ENCODE results near the gene MYF6.

The MYF6 gene

DNA sequence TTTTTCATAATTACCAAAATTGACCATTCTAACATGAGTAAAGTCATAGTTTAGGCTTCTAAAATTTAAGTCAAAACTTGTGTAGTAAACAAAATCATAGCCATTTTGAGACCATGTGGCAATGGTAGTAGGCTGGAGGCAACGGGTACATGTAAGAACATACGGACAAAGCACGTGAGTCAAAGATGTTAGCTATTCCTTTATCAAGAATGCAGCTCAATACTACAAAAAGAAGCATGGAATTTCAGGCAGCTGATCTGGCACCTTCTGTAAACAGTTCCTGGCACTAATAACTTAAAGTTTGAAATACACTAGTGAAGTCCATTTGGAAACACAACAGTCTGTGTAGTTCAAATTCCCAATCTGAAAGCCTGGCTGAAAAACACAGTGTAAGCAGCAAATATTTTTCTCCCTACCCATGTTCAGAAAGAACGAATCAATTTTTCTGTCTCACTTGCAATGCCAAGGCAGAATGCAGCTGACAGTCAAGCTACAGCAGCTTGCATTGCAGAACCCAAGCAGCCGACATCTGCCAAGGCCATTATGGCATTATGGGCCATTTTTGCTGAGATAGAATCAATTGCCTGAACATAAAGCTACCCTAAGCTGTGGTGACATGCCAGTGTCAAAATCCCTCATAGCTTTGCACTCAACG, 38.5 kb downstream of the MYF6 start:
- intact Hi-C loops (cut with DNase I), result no loop called here
- DNase-seq, result no peak

DNA sequence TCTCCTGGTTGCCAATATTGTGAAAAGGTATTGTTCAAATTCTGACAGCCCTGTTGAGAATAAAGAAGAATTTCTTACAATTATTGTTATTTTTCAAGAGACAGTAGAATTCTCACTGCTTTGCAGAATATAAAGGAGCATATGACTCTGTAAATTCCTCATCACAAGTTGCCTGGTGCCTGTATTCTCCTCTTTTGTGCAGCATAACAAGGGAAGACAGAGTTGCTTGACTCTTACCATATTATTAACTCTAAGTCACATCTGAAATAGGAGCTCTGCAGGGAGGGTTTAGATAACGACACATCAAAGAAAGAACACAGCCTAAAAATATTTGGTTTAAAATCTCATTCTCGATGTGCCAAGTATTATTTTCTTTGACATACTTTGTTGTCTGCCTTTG, 40.4 kb downstream of the MYF6 start:
- no peak for DNase-seq
- intact Hi-C loops (cut with DNase I), result no loop called here

DNA sequence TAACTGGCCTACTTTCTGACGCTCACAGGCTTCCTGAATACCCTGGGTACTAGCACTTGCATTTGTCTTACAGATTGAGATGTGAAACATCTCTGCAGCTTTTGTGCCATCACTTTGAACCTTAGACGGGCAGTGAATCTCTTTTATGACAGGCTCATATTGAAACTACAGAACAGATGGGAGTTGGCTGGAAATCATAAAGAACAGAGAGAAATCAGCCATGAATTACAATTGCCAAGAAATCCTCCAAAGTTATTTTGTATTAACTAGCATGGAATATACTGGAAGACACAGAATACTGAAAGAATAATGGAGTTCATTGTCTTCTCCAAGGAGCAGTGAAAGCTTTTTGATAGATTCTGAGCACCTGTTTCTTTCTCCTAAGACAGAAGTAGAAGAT, 42.0 kb downstream of the MYF6 start:
- no peak for DNase-seq
- intact Hi-C loops (cut with DNase I), result no loop called here

DNA sequence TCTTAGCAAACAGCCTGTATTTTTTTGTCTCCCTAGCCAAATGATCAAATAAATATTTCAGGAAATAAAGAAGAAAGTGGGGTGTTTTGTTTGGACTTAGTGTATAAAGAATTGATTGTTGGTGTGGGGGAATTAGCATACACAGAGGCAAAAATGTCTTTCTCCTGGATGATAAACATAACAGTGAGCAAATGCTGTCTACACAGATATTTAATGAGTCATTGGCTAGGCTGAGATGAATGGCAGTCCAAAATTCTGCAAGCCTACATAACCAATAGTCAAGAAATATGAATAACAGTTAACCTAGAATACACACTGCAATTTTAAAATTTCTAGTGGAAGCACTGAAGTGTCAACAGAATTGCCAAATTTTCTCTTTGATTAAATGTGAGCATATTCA, 45.0 kb downstream of the MYF6 start:
- DNase-seq, result no peak
- intact Hi-C loops (cut with DNase I), result no loop called here

DNA sequence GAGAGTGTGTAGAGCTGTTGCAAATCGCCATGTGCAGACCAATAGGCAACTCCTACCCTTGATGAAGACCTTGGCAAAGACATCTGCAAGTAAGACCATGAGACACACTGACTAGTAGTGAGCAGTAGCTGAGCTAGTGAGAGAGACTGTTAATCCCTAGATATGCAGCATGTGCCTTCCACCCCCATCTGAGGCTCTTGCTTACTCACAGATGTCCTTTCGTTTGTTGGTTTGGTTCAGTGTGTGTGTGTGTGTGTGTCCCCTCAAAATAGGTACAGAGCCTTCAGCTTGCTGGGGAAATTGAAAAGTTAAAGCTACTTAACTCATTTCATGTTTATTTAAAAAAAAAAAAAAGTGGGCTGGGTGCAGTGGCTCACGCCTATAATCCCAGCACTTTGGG, 46.8 kb downstream of the MYF6 start:
- no peak for DNase-seq
- intact Hi-C loops (cut with DNase I), result no loop called here

DNA sequence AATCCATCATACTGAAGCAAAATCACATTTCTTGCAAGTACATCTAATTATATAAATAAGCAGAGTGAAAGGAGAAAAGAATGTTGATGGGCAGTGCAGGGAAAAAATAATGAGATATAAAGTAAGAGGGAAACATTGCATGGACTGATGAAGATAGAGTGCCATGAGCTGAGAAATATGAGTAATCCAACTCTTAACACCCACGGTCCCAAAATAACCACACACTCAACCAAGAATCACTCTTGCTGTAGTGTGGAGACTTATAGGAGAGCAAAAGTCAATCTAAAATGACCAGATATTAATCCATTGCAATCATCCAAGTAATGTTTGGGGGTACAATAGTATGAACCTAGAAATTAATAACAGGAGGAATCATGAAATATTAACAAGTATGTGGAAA, 49.4 kb downstream of the MYF6 start:
- no peak for DNase-seq
- intact Hi-C loops (cut with DNase I), result no loop called here
